HG03095 (cell line): ENCODE measurements around the gene TTF2.

ENCODE experiments used
- ATAC-seq: cut with Tn5 transposase; IDR thresholded peaks from one replicate; pipeline ENCODE4 v1.9.1; 2021; ENCODE audit warnings: moderate library complexity; ENCODE audit not compliant: unreplicated experiment

The TTF2 gene

GRCh38 chr1:117045644-117046043 is 14.5 kb upstream of the TTF2 start:
- no peak for ATAC-seq

GRCh38 chr1:117046781-117047180 is 13.3 kb upstream of the TTF2 start:
- ATAC-seq, result no peak

- no peak for ATAC-seq
Measured at GRCh38 chr1:117047271-117047670, 12.9 kb upstream of the TTF2 start.

GRCh38 chr1:117049857-117050256 is 10.3 kb upstream of the TTF2 start:
- ATAC-seq, result no peak

GRCh38 chr1:117051224-117052064 is 8.7 kb upstream of the TTF2 start:
- ATAC-seq, result peak; percentile 86

- no peak for ATAC-seq
Measured at GRCh38 chr1:117054068-117054467, 6.1 kb upstream of the TTF2 start.

- ATAC-seq, result no peak
Measured at GRCh38 chr1:117058810-117059209, 1.3 kb upstream of the TTF2 start.

GRCh38 chr1:117059334-117059677 is 820 bp upstream of the TTF2 start:
- peak; percentile 29 for ATAC-seq

GRCh38 chr1:117060441-117061317 is 553 bp downstream of the TTF2 start:
- no peak for ATAC-seq

GRCh38 chr1:117061986-117062415 is 1.9 kb downstream of the TTF2 start:
- ATAC-seq, result peak; percentile 34

- no peak for ATAC-seq
Measured at GRCh38 chr1:117066367-117066766, 6.2 kb downstream of the TTF2 start.

GRCh38 chr1:117067533-117068370 is 7.6 kb downstream of the TTF2 start:
- no peak for ATAC-seq

GRCh38 chr1:117068580-117068979 is 8.5 kb downstream of the TTF2 start:
- ATAC-seq, result no peak

GRCh38 chr1:117069220-117069844 is 9.2 kb downstream of the TTF2 start:
- no peak for ATAC-seq

- no peak for ATAC-seq
Measured at GRCh38 chr1:117070124-117070523, 10.0 kb downstream of the TTF2 start.

GRCh38 chr1:117076648-117077047 is 16.5 kb downstream of the TTF2 start:
- no peak for ATAC-seq

- ATAC-seq, result no peak
Measured at GRCh38 chr1:117077267-117077666, 17.1 kb downstream of the TTF2 start.

- ATAC-seq, result no peak
Measured at GRCh38 chr1:117079737-117080136, 19.6 kb downstream of the TTF2 start.

- ATAC-seq, result no peak
Measured at GRCh38 chr1:117084231-117084630, 24.1 kb downstream of the TTF2 start.

GRCh38 chr1:117087686-117088085 is 27.6 kb downstream of the TTF2 start:
- no peak for ATAC-seq

- ATAC-seq, result no peak
Measured at GRCh38 chr1:117089996-117090395, 29.9 kb downstream of the TTF2 start.
